HepG2 (cell line): ENCODE data around the gene NOC2L. TPM values are rescaled to one million over a fixed set of nuclear protein-coding genes. Genes with fewer than 3 reads are reported as not detected.

Experiments used
- ELF1 ChIP-seq: sonication (generic); formaldehyde crosslinking; IDR thresholded peaks from 2 replicates; pipeline ENCODE4 v1.4.0; 2020; ENCODE audit warnings: missing genetic modification reagents
- ETV6 ChIP-seq: sonication (generic); formaldehyde crosslinking; conservative IDR thresholded peaks from 2 replicates; pipeline ENCODE4 v1.4.0; 2020; ENCODE audit warnings: missing genetic modification reagents
- HDAC1 ChIP-seq: sonication (generic); formaldehyde crosslinking; IDR thresholded peaks from 2 replicates; pipeline ENCODE4 v1.5.1; 2020; ENCODE audit warnings: mild to moderate bottlenecking, missing genetic modification reagents
- HMGA1 ChIP-seq: sonication (generic); formaldehyde crosslinking; conservative IDR thresholded peaks from 2 replicates; pipeline ENCODE4 v1.4.0; 2020; ENCODE audit warnings: missing genetic modification reagents
- HNF4A ChIP-seq: sonication (generic); formaldehyde crosslinking; IDR thresholded peaks from 2 replicates; pipeline ENCODE4 v1.4.0; 2020; ENCODE audit warnings: missing genetic modification reagents
- SMAD1 ChIP-seq: sonication (generic); formaldehyde crosslinking; IDR thresholded peaks from 2 replicates; pipeline ENCODE4 v1.4.0; 2020; ENCODE audit warnings: missing genetic modification reagents, low read depth, mild to moderate bottlenecking, borderline replicate concordance
- ZBTB38 ChIP-seq: sonication (generic); formaldehyde crosslinking; IDR thresholded peaks from 2 replicates; pipeline ENCODE4 v1.5.1; 2020; ENCODE audit warnings: mild to moderate bottlenecking, missing genetic modification reagents
- ZNF430 ChIP-seq: sonication (generic); formaldehyde crosslinking; IDR thresholded peaks from 2 replicates; pipeline ENCODE4 v1.9.0; 2021; ENCODE audit warnings: mild to moderate bottlenecking, missing genetic modification reagents
- ZNF605 ChIP-seq: sonication (generic); formaldehyde crosslinking; IDR thresholded peaks from 2 replicates; pipeline ENCODE4 v1.8.0; 2022; ENCODE audit warnings: mild to moderate bottlenecking, missing genetic modification reagents
- ZNF616 ChIP-seq: sonication (generic); formaldehyde crosslinking; IDR thresholded peaks from 2 replicates; pipeline ENCODE4 v1.5.0; 2020; ENCODE audit warnings: low read depth, mild to moderate bottlenecking, missing genetic modification reagents
- ZNF782 ChIP-seq: sonication (generic); formaldehyde crosslinking; IDR thresholded peaks from 2 replicates; pipeline ENCODE4 v1.4.0; 2020; ENCODE audit warnings: missing genetic modification reagents, mild to moderate bottlenecking, borderline replicate concordance
- polyA plus RNA-seq, 8 experiments: library from polyadenylated mRNA; depleted of rRNA in 3 of 8; stranded (reverse) in 7 of 8; unstranded in 1 of 8; fragments of >200 nt; fragmentation: Illumina TruSeq in 4 of 8; extraction: Trizol in 4 of 8; gene quantifications; 2 replicates each; pipeline versions ENCODE4 v1.2.1 to v1.2.3, GENCODE V29; 2011 to 2016; ENCODE audit warnings: low read depth in 4 of 8, missing spikeins in 1 of 8, mixed read lengths in 1 of 8; ENCODE audit not compliant: insufficient read depth in 1 of 8
- total RNA-seq, 5 experiments: library from RNA; depleted of rRNA; stranded (reverse); fragments of >200 nt; fragmentation: Illumina TruSeq; extraction: Trizol; gene quantifications; 2 replicates each; pipeline ENCODE4 v1.2.3, GENCODE V29; 2016; ENCODE audit warnings: low read depth in 1 of 5
- TF ChIP-seq, protein P1 (sequence below): sonication (generic); formaldehyde crosslinking; IDR thresholded peaks from 2 replicates; pipeline ENCODE4 v1.5.0; 2020; ENCODE audit warnings: mild to moderate bottlenecking, missing genetic modification reagents, borderline replicate concordance
- TF ChIP-seq, protein P2 (sequence below): sonication (generic); formaldehyde crosslinking; IDR thresholded peaks from 2 replicates; pipeline ENCODE4 v1.8.0; 2023; ENCODE audit warnings: mild to moderate bottlenecking, missing genetic modification reagents
- TF ChIP-seq, protein P3 (sequence below): sonication (generic); formaldehyde crosslinking; IDR thresholded peaks from 2 replicates; pipeline ENCODE4 v1.4.0; 2020; ENCODE audit warnings: missing genetic modification reagents

NOC2L gene
- total and polyA plus RNA-seq, 2 of the 13 experiments (the other 11 are each of a cell fraction or from before 2014, with no cell fraction given): 32.0 to 103 TPM

DNA sequence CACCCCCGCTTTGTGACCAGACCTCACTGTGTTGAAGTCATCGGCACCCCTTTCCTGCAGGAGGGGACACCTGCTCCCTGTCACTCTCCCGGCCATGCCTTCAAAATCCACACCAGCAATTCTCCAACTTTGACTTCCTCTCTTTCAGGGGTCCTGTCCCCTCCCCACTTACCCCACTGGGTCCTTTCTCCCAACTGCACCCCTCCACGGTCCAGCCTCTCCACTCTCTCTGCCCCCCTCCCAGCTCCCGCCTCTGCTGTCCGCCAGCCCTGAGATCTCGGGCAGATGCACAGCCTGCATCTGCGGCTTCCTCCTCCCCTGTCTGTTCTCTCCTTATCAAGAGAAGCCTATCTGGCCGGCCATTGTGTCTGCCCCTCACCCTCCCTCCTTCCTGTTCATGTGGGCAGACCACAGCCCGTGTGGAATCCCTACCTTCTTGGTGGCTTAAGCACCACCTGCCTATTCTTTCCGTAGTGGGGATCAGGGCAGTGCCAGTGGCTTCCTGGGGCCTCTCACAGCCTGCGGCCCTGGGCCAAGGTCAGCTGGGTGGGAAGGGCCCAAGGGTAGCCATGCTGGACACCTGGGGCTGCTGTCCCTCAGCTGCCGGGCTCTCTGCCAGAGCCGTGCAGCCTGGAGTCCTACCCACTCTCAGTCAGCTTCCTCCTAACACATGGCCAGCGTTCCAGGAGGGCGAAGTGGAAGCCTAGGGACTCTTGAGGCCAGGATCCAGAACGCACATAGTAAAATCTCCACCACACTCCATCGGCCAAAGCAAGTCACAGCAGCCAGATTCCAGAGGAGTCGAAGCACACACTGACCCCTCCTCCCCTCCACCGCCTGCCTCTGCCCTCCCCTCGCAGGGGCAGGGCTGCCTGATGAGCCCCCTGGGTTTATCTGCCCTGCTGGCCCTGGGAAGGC lies 46.0 kb upstream of the NOC2L start (continued):
- TF ChIP-seq, protein P1, sequence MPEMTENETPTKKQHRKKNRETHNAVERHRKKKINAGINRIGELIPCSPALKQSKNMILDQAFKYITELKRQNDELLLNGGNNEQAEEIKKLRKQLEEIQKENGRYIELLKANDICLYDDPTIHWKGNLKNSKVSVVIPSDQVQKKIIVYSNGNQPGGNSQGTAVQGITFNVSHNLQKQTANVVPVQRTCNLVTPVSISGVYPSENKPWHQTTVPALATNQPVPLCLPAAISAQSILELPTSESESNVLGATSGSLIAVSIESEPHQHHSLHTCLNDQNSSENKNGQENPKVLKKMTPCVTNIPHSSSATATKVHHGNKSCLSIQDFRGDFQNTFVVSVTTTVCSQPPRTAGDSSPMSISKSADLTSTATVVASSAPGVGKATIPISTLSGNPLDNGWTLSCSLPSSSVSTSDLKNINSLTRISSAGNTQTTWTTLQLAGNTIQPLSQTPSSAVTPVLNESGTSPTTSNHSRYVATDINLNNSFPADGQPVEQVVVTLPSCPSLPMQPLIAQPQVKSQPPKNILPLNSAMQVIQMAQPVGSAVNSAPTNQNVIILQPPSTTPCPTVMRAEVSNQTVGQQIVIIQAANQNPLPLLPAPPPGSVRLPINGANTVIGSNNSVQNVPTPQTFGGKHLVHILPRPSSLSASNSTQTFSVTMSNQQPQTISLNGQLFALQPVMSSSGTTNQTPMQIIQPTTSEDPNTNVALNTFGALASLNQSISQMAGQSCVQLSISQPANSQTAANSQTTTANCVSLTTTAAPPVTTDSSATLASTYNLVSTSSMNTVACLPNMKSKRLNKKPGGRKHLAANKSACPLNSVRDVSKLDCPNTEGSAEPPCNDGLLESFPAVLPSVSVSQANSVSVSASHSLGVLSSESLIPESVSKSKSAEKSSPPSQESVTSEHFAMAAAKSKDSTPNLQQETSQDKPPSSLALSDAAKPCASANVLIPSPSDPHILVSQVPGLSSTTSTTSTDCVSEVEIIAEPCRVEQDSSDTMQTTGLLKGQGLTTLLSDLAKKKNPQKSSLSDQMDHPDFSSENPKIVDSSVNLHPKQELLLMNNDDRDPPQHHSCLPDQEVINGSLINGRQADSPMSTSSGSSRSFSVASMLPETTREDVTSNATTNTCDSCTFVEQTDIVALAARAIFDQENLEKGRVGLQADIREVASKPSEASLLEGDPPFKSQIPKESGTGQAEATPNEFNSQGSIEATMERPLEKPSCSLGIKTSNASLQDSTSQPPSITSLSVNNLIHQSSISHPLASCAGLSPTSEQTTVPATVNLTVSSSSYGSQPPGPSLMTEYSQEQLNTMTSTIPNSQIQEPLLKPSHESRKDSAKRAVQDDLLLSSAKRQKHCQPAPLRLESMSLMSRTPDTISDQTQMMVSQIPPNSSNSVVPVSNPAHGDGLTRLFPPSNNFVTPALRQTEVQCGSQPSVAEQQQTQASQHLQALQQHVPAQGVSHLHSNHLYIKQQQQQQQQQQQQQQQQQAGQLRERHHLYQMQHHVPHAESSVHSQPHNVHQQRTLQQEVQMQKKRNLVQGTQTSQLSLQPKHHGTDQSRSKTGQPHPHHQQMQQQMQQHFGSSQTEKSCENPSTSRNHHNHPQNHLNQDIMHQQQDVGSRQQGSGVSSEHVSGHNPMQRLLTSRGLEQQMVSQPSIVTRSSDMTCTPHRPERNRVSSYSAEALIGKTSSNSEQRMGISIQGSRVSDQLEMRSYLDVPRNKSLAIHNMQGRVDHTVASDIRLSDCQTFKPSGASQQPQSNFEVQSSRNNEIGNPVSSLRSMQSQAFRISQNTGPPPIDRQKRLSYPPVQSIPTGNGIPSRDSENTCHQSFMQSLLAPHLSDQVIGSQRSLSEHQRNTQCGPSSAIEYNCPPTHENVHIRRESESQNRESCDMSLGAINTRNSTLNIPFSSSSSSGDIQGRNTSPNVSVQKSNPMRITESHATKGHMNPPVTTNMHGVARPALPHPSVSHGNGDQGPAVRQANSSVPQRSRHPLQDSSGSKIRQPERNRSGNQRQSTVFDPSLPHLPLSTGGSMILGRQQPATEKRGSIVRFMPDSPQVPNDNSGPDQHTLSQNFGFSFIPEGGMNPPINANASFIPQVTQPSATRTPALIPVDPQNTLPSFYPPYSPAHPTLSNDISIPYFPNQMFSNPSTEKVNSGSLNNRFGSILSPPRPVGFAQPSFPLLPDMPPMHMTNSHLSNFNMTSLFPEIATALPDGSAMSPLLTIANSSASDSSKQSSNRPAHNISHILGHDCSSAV (CRISPR knock-in tag): no peak
- TF ChIP-seq ETV6 (CRISPR knock-in tag) (0 out of 2 replicates have a peak, but pooled peaks have one; percentile 20), ZNF430 (CRISPR knock-in tag) (peak; percentile 52), HDAC1 (CRISPR knock-in tag) (peak; percentile 65; the same call in 1 of the 2 replicates), ZNF782 (CRISPR knock-in tag) (peak; percentile 82; the same call in 1 of the 2 replicates), ZNF605 (peak; percentile 70; the same call in 1 of the 2 replicates), ELF1 (CRISPR knock-in tag) (peak; percentile 56; the same call in 1 of the 2 replicates), ZBTB38 (CRISPR knock-in tag) (peak; percentile 49; the same call in 1 of the 2 replicates), ZNF616 (no peak), HNF4A (peak; percentile 50; the same call in 1 of the 2 replicates), HMGA1 (CRISPR knock-in tag) (no peak), SMAD1 (CRISPR knock-in tag) (peak; percentile 89)
- TF ChIP-seq, protein P2, sequence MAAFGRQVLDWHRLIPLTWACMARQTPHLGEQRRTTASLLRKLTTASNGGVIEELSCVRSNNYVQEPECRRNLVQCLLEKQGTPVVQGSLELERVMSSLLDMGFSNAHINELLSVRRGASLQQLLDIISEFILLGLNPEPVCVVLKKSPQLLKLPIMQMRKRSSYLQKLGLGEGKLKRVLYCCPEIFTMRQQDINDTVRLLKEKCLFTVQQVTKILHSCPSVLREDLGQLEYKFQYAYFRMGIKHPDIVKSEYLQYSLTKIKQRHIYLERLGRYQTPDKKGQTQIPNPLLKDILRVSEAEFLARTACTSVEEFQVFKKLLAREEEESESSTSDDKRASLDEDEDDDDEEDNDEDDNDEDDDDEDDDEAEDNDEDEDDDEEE (CRISPR knock-in tag): 0 out of 2 replicates have a peak, but pooled peaks have one; percentile 5
- TF ChIP-seq, protein P3, sequence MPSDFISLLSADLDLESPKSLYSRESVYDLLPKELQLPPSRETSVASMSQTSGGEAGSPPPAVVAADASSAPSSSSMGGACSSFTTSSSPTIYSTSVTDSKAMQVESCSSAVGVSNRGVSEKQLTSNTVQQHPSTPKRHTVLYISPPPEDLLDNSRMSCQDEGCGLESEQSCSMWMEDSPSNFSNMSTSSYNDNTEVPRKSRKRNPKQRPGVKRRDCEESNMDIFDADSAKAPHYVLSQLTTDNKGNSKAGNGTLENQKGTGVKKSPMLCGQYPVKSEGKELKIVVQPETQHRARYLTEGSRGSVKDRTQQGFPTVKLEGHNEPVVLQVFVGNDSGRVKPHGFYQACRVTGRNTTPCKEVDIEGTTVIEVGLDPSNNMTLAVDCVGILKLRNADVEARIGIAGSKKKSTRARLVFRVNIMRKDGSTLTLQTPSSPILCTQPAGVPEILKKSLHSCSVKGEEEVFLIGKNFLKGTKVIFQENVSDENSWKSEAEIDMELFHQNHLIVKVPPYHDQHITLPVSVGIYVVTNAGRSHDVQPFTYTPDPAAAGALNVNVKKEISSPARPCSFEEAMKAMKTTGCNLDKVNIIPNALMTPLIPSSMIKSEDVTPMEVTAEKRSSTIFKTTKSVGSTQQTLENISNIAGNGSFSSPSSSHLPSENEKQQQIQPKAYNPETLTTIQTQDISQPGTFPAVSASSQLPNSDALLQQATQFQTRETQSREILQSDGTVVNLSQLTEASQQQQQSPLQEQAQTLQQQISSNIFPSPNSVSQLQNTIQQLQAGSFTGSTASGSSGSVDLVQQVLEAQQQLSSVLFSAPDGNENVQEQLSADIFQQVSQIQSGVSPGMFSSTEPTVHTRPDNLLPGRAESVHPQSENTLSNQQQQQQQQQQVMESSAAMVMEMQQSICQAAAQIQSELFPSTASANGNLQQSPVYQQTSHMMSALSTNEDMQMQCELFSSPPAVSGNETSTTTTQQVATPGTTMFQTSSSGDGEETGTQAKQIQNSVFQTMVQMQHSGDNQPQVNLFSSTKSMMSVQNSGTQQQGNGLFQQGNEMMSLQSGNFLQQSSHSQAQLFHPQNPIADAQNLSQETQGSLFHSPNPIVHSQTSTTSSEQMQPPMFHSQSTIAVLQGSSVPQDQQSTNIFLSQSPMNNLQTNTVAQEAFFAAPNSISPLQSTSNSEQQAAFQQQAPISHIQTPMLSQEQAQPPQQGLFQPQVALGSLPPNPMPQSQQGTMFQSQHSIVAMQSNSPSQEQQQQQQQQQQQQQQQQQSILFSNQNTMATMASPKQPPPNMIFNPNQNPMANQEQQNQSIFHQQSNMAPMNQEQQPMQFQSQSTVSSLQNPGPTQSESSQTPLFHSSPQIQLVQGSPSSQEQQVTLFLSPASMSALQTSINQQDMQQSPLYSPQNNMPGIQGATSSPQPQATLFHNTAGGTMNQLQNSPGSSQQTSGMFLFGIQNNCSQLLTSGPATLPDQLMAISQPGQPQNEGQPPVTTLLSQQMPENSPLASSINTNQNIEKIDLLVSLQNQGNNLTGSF: no peak
